Ectodermal cell (in vitro differentiated cells): Measurements from ENCODE around the gene TMEM144. TPM values are rescaled to one million over a fixed set of nuclear protein-coding genes. Genes with fewer than 3 reads are reported as not detected.
A peak's percentile ranks its signal among the peaks of the same experiment; 100 is the strongest.

ENCODE experiments used
- H3K27ac ChIP-seq: 2 replicates; pipeline ENCODE4 v1.7.0; 2013; ENCODE audit warnings: mild to moderate bottlenecking, low read depth, low read length; ENCODE audit not compliant: insufficient read depth, poor library complexity, severe bottlenecking
- H3K27me3 ChIP-seq: 2 replicates; pipeline ENCODE4 v1.7.0; 2013; ENCODE audit warnings: mild to moderate bottlenecking, low read length; ENCODE audit not compliant: insufficient read depth, control insufficient read depth, poor library complexity, severe bottlenecking
- H3K36me3 ChIP-seq: one replicate; pipeline ENCODE4 v1.7.0; 2013; ENCODE audit warnings: low read length; ENCODE audit not compliant: control insufficient read depth, insufficient read depth
- H3K4me1 ChIP-seq: one replicate; pipeline ENCODE4 v1.7.0; 2013; ENCODE audit warnings: low read length; ENCODE audit not compliant: control insufficient read depth, insufficient read depth
- H3K4me3 ChIP-seq: 2 replicates; pipeline ENCODE4 v1.7.0; 2013; ENCODE audit warnings: low read depth, low read length, control low read depth; ENCODE audit not compliant: insufficient read depth
- H3K9me3 ChIP-seq: 2 replicates; pipeline ENCODE4 v1.7.0; 2013; ENCODE audit warnings: mild to moderate bottlenecking, low read length, moderate library complexity; ENCODE audit not compliant: control insufficient read depth
- WGBS, 2 experiments: methylation state at CpG; one replicate each; pipeline ENCODE4 v1.1.7; 2013; ENCODE audit warnings: missing lambda C conversion rate in 2 of 2; 5-methylcytosine and 5-hydroxymethylcytosine counted together
- polyA plus RNA-seq, 4 experiments: library from polyadenylated mRNA; stranded (reverse); fragments of 50-300 nt; gene quantifications; one replicate each; pipeline ENCODE4 v1.2.3, GENCODE V29; 2013

TMEM144 gene
- polyA plus RNA-seq (2013, experiment 1 of 4) = 3.0 TPM
- 1.2 TPM for polyA plus RNA-seq (2013, experiment 2 of 4)
- 0.96 TPM for polyA plus RNA-seq (2013, experiment 3 of 4)
- polyA plus RNA-seq (2013, experiment 4 of 4) = 1.8 TPM

- 15% methylated on average over 34 of the region's 34 CpGs for WGBS, 2 experiments
- no peaks in the 10 kb centered on the region for H3K27me3 ChIP-seq
- no peaks in the 10 kb centered on the region for H3K9me3 ChIP-seq
- H3K4me3 ChIP-seq = peak within 1 kb of the TSS; percentile 42
- no peak within 1 kb of the TSS for H3K27ac ChIP-seq
- no peaks in the 10 kb centered on the region for H3K4me1 ChIP-seq
- no peaks in the 10 kb centered on the region for H3K36me3 ChIP-seq
These were observed at the start of gene TMEM144 for GRCh38 chr4:158209825-158210807. Gene TMEM144, plus strand, starts transcription at chr4:158210486. Its CDS starts 2,182 bp downstream, at chr4:158212668.

- Histone ChIP-seq H3K4me1 (no peaks in the 10 kb centered on the region), H3K27ac (no peak overlapping the region), H3K36me3 (no peaks in the 10 kb centered on the region), H3K27me3 (no peaks in the 10 kb centered on the region), H3K9me3 (no peaks in the 10 kb centered on the region), H3K4me3 (no peak overlapping the region)
- WGBS, 2 experiments = 79 to 81% methylated on average over 6 of the region's 6 CpGs
These were observed 48.5 kb upstream of the TMEM144 start for GRCh38 chr4:158161551-158162354.

GRCh38 chr4:158162631-158163030 lies 47.7 kb upstream of the TMEM144 start:
- Histone ChIP-seq H3K27ac (no peak overlapping the region), H3K9me3 (no peaks in the 10 kb centered on the region), H3K4me3 (no peak overlapping the region), H3K4me1 (no peaks in the 10 kb centered on the region), H3K36me3 (no peaks in the 10 kb centered on the region), H3K27me3 (no peaks in the 10 kb centered on the region)
- WGBS, 2 experiments = 93 to 95% methylated on average over 4 to 5 of the region's 5 CpGs

GRCh38 chr4:158163941-158164767 lies 46.1 kb upstream of the TMEM144 start:
- WGBS, 2 experiments = 77 to 79% methylated on average over 10 of the region's 10 CpGs
- H3K4me1 ChIP-seq = no peaks in the 10 kb centered on the region
- H3K9me3 ChIP-seq = no peaks in the 10 kb centered on the region
- no peaks in the 10 kb centered on the region for H3K27me3 ChIP-seq
- no peaks in the 10 kb centered on the region for H3K36me3 ChIP-seq
- H3K4me3 ChIP-seq = no peak overlapping the region
- no peak overlapping the region for H3K27ac ChIP-seq

GRCh38 chr4:158164768-158165213 lies 45.5 kb upstream of the TMEM144 start:
- Histone ChIP-seq H3K36me3 (no peaks in the 10 kb centered on the region), H3K4me1 (no peaks in the 10 kb centered on the region), H3K27ac (no peak overlapping the region), H3K4me3 (no peak overlapping the region), H3K9me3 (no peaks in the 10 kb centered on the region), H3K27me3 (no peaks in the 10 kb centered on the region)
- 90 to 93% methylated on average over 3 of the region's 3 CpGs for WGBS, 2 experiments

- H3K36me3 ChIP-seq = no peaks in the 10 kb centered on the region
- H3K4me3 ChIP-seq = no peak overlapping the region
- 86 to 95% methylated on average over 1 to 2 of the region's 2 CpGs for WGBS, 2 experiments
These were observed 43.6 kb upstream of the TMEM144 start for GRCh38 chr4:158166701-158167100.

GRCh38 chr4:158168606-158169005 lies 41.7 kb upstream of the TMEM144 start:
- 83 to 96% methylated on average over 5 of the region's 5 CpGs for WGBS, 2 experiments
- Histone ChIP-seq H3K4me1 (no peaks in the 10 kb centered on the region), H3K27ac (no peak overlapping the region), H3K27me3 (no peaks in the 10 kb centered on the region), H3K36me3 (no peaks in the 10 kb centered on the region), H3K9me3 (no peaks in the 10 kb centered on the region), H3K4me3 (no peak overlapping the region)

More at GRCh38 chr4:158166701-158167100, 43.6 kb upstream of the TMEM144 start:
- Histone ChIP-seq H3K9me3 (no peaks in the 10 kb centered on the region), H3K27ac (no peak overlapping the region), H3K4me1 (no peaks in the 10 kb centered on the region), H3K27me3 (no peaks in the 10 kb centered on the region)

- H3K4me1 ChIP-seq = no peaks in the 10 kb centered on the region
- no peaks in the 10 kb centered on the region for H3K9me3 ChIP-seq
- H3K36me3 ChIP-seq = no peaks in the 10 kb centered on the region
- H3K4me3 ChIP-seq = no peak overlapping the region
- H3K27ac ChIP-seq = no peak overlapping the region
- 87 to 94% methylated on average over 3 of the region's 3 CpGs for WGBS, 2 experiments
- no peaks in the 10 kb centered on the region for H3K27me3 ChIP-seq
These were observed 40.8 kb upstream of the TMEM144 start for GRCh38 chr4:158169506-158169905.

- H3K9me3 ChIP-seq = no peaks in the 10 kb centered on the region
- no peaks in the 10 kb centered on the region for H3K36me3 ChIP-seq
- H3K27me3 ChIP-seq = no peaks in the 10 kb centered on the region
- no peaks in the 10 kb centered on the region for H3K4me1 ChIP-seq
- H3K27ac ChIP-seq = no peak overlapping the region
- H3K4me3 ChIP-seq = no peak overlapping the region
- 95 to 96% methylated on average over 17 to 18 of the region's 18 CpGs for WGBS, 2 experiments
These were observed 40.2 kb upstream of the TMEM144 start for GRCh38 chr4:158169931-158170690.
